Caco-2 (cell line): ENCODE data around the gene PPP2R5C. TPM values are rescaled to one million over a fixed set of nuclear protein-coding genes. Genes with fewer than 3 reads are reported as not detected.

Experiments
- BruUV-seq: library from RNA; stranded (reverse); fragments of 400-500 nt; replicated peaks from 2 replicates; lab custom pipeline; 2021; lab: Mats Ljungman, UMichigan
- CTCF ChIA-PET: fragments of 300-600 bp; sonication (Branson Sonifier 250); formaldehyde crosslinking; loops from one replicate; lab custom pipeline; 2022; ENCODE audit warnings: antibody characterized with exemption; lab: Charles Lee
- POLR2A ChIA-PET: fragments of 300-600 bp; sonication (Branson Sonifier 250); formaldehyde crosslinking; loops from one replicate; lab custom pipeline; 2022; ENCODE audit warnings: antibody characterized with exemption; lab: Charles Lee
- DNase-seq, 2 experiments: peaks; one replicate each; pipeline versions ENCODE4 v3.0.0 to v3.0.0-alpha.2; 2020 to 2022
- H3K27me3 ChIP-seq: replicated peaks from 2 replicates; pipeline ENCODE4 v1.6.0; 2011; ENCODE audit warnings: low read length; ENCODE audit not compliant: control insufficient read depth, insufficient read depth
- H3K36me3 ChIP-seq: 2 replicates; pipeline ENCODE4 v1.5.1; 2011; ENCODE audit warnings: low read length; ENCODE audit not compliant: control insufficient read depth, insufficient read depth
- H3K4me1 ChIP-seq: fragments of 250-450 bp; sonication (Bioruptor Pico); 2 replicates; pipeline ENCODE4 v1.5.1; 2020; ENCODE audit warnings: mild to moderate bottlenecking
- H3K4me3 ChIP-seq: 2 replicates; pipeline ENCODE4 v1.5.1; 2011; ENCODE audit warnings: low read depth, mild to moderate bottlenecking, control low read depth, low read length
- H3K9me3 ChIP-seq: fragments of 250-450 bp; sonication (Bioruptor Pico); 2 replicates; pipeline ENCODE4 v1.5.1; 2020; ENCODE audit warnings: mild to moderate bottlenecking, moderate library complexity
- H3K27ac Mint-ChIP-seq: one replicate; pipeline ENCODE4 v1.8.0; 2022; ENCODE audit warnings: mixed read lengths; ENCODE audit not compliant: unreplicated experiment
- H3K27me3 Mint-ChIP-seq: one replicate; pipeline ENCODE4 v1.8.0; 2022; ENCODE audit warnings: mixed read lengths; ENCODE audit not compliant: insufficient read depth, unreplicated experiment
- H3K36me3 Mint-ChIP-seq: one replicate; pipeline ENCODE4 v1.8.0; 2022; ENCODE audit warnings: mild to moderate bottlenecking, mixed read lengths; ENCODE audit not compliant: insufficient read depth, unreplicated experiment
- H3K4me1 Mint-ChIP-seq: one replicate; pipeline ENCODE4 v1.8.0; 2022; ENCODE audit warnings: low read depth, mixed read lengths; ENCODE audit not compliant: unreplicated experiment
- H3K4me3 Mint-ChIP-seq: one replicate; pipeline ENCODE4 v1.8.0; 2022; ENCODE audit warnings: mild to moderate bottlenecking, moderate library complexity, mixed read lengths; ENCODE audit not compliant: unreplicated experiment
- H3K9me3 Mint-ChIP-seq: one replicate; pipeline ENCODE4 v1.8.0; 2022; ENCODE audit warnings: mixed read lengths; ENCODE audit not compliant: unreplicated experiment
- intact Hi-C: fragments of 100-400 bp; cut with micrococcal nuclease; formaldehyde crosslinking; loops from one replicate; pipeline ENCODE4 v1.10.0; 2022; ENCODE audit not compliant: unreplicated experiment
- total RNA-seq: library from RNA; stranded (reverse); gene quantifications from 2 replicates; pipeline ENCODE4 v1.2.3, GENCODE V29; 2022
- TF ChIP-seq, protein P1 (sequence below), 2 experiments: fragments of 200-600 bp in 1 of 2; IDR thresholded peaks; 1 replicate in 1 of 2; 2 replicates in 1 of 2; pipeline versions ENCODE4 v1.5.1 to v1.8.0; 2011 to 2022; ENCODE audit warnings: antibody characterized with exemption in 1 of 2, control low read depth in 1 of 2, inconsistent platforms in 1 of 2, low read depth in 1 of 2, low read length in 1 of 2, mild to moderate bottlenecking in 1 of 2, moderate library complexity in 1 of 2; ENCODE audit not compliant: insufficient read depth in 1 of 2, severe bottlenecking in 1 of 2, unreplicated experiment in 1 of 2

Gene PPP2R5C
- total RNA-seq, 1 experiment from 2014 or later, result 97.5 TPM

GRCh38 chr14:101737414-101738339 is 23.8 kb upstream of the PPP2R5C start:
- H3K4me3 Mint-ChIP-seq, result no peak overlapping the region
- Histone ChIP-seq H3K4me3 (no peak overlapping the region), H3K4me1 (no peaks in the 10 kb centered on the region), H3K27me3 (no peaks in the 10 kb centered on the region), H3K9me3 (peaks cover 14% of the 10 kb centered on the region), H3K36me3 (no peaks in the 10 kb centered on the region)
- no TSS peak for BruUV-seq
- no peak overlapping the region for H3K27ac Mint-ChIP-seq
- ChIA-PET CTCF (no interaction called here), POLR2A (no interaction called here)
- no peak for DNase-seq
- H3K9me3 Mint-ChIP-seq, result peaks cover 22% of the 10 kb centered on the region
- H3K36me3 Mint-ChIP-seq, result no peaks in the 10 kb centered on the region
- H3K27me3 Mint-ChIP-seq, result no peaks in the 10 kb centered on the region
- TF ChIP-seq, protein P1, sequence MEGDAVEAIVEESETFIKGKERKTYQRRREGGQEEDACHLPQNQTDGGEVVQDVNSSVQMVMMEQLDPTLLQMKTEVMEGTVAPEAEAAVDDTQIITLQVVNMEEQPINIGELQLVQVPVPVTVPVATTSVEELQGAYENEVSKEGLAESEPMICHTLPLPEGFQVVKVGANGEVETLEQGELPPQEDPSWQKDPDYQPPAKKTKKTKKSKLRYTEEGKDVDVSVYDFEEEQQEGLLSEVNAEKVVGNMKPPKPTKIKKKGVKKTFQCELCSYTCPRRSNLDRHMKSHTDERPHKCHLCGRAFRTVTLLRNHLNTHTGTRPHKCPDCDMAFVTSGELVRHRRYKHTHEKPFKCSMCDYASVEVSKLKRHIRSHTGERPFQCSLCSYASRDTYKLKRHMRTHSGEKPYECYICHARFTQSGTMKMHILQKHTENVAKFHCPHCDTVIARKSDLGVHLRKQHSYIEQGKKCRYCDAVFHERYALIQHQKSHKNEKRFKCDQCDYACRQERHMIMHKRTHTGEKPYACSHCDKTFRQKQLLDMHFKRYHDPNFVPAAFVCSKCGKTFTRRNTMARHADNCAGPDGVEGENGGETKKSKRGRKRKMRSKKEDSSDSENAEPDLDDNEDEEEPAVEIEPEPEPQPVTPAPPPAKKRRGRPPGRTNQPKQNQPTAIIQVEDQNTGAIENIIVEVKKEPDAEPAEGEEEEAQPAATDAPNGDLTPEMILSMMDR (IDR thresholded peaks at IDR 0.05; ENCODE audit: insufficient read depth in 1 of 2, low read depth in 1 of 2, low read length in 1 of 2, severe bottlenecking in 1 of 2, unreplicated experiment in 1 of 2), result no peak
- intact Hi-C loops, result no loop called here
- no peaks in the 10 kb centered on the region for H3K4me1 Mint-ChIP-seq

- no peak for DNase-seq
- Mint-ChIP-seq H3K36me3 (no peaks in the 10 kb centered on the region), H3K4me1 (no peaks in the 10 kb centered on the region), H3K4me3 (no peak overlapping the region), H3K9me3 (peaks cover 34% of the 10 kb centered on the region), H3K27me3 (no peaks in the 10 kb centered on the region), H3K27ac (no peak overlapping the region)
- Histone ChIP-seq H3K27me3 (no peaks in the 10 kb centered on the region), H3K9me3 (peaks cover 14% of the 10 kb centered on the region), H3K4me1 (no peaks in the 10 kb centered on the region), H3K4me3 (no peak overlapping the region), H3K36me3 (no peaks in the 10 kb centered on the region)
- CTCF ChIA-PET, result no interaction called here
- TF ChIP-seq, protein P1 (IDR thresholded peaks at IDR 0.05; ENCODE audit: insufficient read depth in 1 of 2, low read depth in 1 of 2, low read length in 1 of 2, severe bottlenecking in 1 of 2, unreplicated experiment in 1 of 2), result no peak
- POLR2A ChIA-PET, result no interaction called here
- no TSS peak for BruUV-seq
- intact Hi-C loops, result no loop called here
These were observed 22.7 kb upstream of the PPP2R5C start for GRCh38 chr14:101738703-101739320.

GRCh38 chr14:101739446-101740141 is 21.9 kb upstream of the PPP2R5C start:
- H3K4me3 ChIP-seq, result no peak overlapping the region
- POLR2A ChIA-PET, result no interaction called here
- Mint-ChIP-seq H3K27me3 (no peaks in the 10 kb centered on the region), H3K36me3 (no peaks in the 10 kb centered on the region), H3K4me3 (no peak overlapping the region), H3K27ac (no peak overlapping the region), H3K4me1 (no peaks in the 10 kb centered on the region), H3K9me3 (peaks cover 34% of the 10 kb centered on the region)
- CTCF ChIA-PET, result no interaction called here
- no peak for DNase-seq
- TF ChIP-seq, protein P1 (IDR thresholded peaks at IDR 0.05; ENCODE audit: insufficient read depth in 1 of 2, low read depth in 1 of 2, low read length in 1 of 2, severe bottlenecking in 1 of 2, unreplicated experiment in 1 of 2), result no peak
- intact Hi-C loops, result no loop called here
- BruUV-seq, result no TSS peak
- no peaks in the 10 kb centered on the region for H3K4me1 ChIP-seq
- H3K27me3 ChIP-seq, result no peaks in the 10 kb centered on the region
- peaks cover 14% of the 10 kb centered on the region for H3K9me3 ChIP-seq
- no peaks in the 10 kb centered on the region for H3K36me3 ChIP-seq
